Measurements from ENCODE around the gene ITCH.
"Not testable (repeated sequence)": the region's sequence is repeated elsewhere in the genome, so short reads cannot be mapped to it uniquely, and the experiment has no call there.

ITCH gene

DNA sequence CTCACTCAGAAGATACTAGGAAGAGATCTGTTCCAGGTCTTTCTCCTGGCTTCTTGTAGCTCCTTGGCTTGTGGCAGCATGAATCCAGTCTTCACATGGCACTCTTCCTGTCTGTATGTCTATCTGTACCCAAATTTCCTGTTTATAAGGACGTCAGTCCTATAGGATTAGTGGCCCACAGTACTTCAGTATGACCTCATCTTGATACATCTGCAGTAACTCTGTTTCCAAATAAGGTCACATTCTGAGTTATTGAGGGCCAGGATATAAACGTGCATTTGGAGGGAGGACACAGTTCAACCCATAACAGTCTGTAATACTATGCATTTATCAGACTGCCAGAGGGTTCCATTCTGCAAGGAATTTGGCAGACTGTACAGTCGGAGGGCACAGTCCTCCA is 95.6 kb downstream of the ITCH start:
- no peak for DNase-seq (ENCODE audit: low spot score)

DNA sequence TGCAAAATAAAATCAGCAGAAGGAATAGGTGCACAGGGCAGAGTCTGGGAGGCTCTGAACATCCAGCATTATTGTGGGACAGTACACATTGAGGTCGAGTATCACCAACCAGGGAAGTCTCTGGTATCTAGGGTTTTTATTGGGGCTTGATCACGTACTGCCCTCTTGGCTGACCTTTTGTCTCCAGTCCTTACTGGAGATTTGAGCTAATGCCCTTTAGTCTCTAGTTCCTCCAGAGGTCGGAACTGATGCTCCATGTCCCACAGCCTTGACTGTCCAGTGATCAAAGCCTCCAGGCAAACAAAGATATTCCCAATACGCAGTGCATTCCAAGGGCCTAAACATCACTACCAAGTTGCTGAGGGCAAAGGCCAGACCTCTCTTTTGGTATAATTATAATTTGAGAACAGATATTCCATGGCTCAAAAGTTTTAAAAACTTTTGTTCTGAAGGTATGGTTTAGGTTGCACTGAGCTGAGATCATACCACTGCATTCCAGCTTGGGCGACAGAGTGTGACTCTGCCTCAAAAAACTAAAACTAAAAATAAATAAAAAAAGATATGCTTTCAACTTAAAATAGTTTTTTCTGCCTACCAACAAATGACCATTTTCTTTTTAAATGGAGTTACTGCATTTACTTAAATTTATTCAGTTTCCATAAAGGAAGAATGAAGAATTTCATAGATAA is 96.3 kb downstream of the ITCH start:
- DNase-seq (ENCODE audit: low spot score): no peak

DNA sequence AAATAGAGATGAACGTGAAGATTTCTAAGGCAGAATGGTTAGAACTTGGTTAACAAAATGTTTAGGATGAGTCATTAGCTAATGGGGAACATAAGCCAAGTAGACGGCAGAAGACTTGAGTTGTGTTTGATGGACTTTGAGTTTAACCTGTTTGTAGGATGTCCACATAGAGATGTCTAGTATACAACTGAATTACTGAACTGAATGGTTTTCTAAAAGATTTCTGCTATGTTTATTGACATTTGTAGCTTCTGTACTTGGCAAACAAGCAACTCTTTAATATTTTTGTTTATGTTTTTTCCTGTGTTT is 98.7 kb downstream of the ITCH start:
- no peak for DNase-seq (ENCODE audit: low spot score)

DNA sequence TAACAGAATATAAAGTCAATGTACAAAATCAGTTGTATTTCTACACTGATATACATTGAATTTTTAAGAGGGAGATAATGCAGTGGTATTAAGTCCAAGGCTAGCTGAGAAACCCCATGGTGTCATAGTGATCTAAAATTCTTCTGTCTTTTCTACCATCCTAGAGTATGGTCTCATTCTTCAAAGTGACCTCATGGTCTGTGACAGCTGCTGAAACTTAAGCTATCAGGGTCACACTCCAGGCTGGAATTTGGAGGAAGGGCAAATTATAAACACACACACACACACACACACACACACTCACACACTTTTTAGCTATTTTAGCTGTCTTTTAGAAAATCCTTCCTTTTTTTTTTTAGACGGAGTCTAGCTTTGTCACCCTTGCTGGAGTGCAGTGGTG is 105.9 kb downstream of the ITCH start:
- DNase-seq (ENCODE audit: low spot score): no peak

DNA sequence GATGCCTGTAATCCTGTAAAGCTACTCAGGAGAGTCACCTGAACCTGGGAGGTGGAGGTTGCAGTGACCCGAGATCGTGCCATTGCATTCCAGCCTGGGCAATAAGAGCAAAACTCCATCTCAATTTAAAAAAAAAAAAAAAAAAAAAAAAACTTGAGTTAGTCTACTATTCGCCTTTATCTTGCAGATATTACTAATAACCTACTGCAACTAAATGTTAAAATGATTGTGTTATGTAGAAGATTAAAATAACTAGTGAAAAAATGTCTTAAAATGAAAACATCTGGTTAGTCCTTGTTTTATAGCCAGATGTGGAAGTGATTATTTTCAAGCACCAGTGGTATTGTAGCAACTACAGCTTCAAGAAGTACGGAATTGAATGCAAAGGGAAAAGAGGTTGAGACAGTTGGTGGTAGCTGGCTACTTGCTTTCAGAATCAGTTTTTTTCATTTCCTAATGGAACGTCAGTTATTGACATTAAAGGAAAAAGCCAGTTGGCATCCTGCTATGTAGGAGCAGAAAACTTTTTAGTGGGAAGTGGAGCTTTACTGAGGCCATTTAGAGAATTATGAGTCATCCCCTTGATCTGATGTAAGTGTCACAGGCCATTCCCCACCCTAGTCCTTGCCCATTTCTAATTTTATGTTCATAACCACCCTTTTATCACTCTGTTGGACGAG is 109.3 kb downstream of the ITCH start:
- no peak for DNase-seq (ENCODE audit: low spot score)

DNA sequence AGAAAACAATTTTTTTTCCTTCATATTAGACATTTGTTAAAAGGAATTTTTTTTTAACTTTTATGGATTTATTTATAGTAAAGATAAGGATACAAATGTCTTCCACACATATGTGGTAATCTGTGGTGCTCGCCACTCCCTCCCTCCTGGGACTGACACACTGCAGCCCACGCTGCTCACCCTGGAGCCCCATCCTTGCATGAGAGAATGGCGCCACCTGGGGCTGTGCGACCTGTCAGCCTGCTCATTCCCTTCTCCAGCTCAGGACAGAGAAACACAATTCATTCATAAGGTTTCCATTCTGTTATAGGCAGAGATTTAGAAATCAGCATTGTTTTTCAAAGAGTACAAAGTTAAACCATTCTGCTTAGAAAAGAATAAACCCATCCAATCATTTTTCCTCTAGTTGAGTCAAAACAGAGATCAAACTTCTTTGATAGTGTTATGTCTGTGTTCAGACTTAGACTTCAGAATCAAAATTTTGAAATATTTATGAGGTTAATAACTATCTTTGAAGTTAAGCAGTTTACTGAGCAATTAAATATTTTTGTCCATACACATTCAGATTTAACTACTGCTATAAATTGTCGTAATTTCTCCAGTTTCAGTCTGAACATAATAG is 110.3 kb downstream of the ITCH start:
- no peak for DNase-seq (ENCODE audit: low spot score)

DNA sequence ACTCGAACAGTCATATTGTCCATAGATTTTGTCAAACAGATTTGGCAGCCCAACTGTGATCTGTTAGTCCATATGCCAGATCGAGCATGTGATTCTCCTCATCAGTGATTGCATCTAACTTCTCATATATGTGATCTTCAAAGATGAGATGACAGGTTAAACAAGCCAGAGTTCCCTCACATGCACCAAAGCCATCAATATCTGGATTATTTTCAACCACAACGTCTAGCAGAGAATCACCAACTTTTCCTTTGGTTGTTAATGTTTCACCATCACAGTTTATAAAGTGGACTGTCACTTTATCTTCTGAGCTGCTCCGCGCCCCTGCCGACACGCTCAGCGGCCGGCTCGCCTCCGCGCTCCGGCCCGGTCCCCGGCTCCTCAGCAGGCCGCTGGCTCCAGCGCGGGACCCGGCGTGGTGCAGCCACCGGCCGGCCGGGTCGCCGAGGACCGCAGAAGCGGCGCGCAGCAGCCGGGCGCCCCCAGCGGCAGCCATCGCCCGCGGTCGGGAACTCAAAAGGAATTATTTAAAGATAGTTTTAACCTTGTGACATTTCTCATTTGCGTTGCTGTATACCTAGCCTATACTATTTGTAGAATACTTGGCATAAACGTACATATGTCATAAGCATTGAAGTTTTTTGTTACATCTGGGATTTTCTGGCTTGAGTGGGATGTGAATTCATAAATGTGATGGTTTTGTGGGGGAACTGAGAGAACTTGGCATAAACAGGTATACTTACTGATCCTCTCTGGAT is 113.1 kb downstream of the ITCH start:
- DNase-seq (ENCODE audit: low spot score): peak; percentile 69

DNA sequence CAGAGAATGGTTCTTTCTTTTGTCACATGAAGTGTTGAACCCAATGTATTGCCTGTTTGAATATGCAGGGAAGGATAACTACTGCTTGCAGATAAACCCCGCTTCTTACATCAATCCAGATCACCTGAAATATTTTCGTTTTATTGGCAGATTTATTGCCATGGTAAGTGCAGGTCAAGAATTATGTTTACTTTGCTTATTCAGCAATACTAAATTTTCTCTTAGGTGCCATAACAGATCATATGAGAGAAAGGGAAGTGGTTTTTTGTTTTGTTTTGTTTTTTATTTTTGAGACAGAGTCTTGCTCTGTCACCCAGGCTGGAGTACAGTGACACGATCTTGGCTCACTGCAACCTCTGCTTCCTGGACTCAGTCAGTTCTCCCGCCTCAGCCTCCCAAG is 116.6 kb downstream of the ITCH start:
- no peak for DNase-seq (ENCODE audit: low spot score)

DNA sequence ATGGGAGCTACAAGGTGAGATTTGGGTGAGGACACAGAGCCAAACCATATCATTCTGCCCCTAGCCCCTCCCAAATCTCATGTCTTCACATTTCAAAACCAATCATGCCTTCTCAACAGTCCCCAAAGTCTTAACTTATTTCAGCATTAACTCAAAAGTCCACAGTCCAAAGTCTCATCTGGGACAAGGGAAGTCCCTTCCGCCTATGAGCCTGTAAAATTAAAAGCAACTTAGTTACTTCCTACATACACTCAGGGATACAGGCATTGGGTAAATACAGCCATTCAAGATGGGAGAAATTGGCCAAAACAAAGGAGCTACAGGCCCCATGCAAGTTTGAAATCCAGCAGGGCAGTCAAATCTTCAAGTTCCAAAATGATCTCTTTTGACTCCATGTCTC is 119.1 kb downstream of the ITCH start:
- not testable (repeated sequence) for DNase-seq (ENCODE audit: low spot score)

DNA sequence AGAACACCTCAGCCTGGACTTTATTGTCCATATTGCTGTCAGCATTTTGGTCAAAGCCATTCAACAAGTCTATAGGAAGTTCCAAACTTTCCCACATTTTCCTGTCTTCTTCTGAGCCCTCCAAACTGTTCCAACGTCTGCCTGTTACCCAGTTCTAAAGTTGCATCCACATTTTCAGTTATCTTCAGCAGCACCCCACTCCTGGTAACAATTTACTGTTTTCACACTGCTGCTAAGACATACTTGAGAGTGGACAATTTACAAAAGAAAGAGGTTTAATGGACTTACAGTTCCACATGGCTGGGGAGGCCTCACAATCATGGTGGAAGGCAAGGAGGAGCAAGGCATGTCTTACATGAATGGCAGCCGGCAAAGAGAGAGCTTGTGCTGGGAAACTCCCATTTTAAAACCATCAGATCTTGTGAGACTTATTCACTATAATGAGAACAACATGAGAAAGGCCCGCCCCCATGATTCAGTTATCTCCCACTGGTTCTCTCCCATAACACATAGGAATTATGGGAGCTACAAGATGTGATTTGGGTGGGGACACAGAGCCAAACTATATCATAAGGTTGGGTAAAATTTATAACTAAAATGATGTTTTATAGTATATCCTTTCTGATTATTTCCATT is 120.6 kb downstream of the ITCH start:
- DNase-seq (ENCODE audit: low spot score): not testable (repeated sequence)

DNA sequence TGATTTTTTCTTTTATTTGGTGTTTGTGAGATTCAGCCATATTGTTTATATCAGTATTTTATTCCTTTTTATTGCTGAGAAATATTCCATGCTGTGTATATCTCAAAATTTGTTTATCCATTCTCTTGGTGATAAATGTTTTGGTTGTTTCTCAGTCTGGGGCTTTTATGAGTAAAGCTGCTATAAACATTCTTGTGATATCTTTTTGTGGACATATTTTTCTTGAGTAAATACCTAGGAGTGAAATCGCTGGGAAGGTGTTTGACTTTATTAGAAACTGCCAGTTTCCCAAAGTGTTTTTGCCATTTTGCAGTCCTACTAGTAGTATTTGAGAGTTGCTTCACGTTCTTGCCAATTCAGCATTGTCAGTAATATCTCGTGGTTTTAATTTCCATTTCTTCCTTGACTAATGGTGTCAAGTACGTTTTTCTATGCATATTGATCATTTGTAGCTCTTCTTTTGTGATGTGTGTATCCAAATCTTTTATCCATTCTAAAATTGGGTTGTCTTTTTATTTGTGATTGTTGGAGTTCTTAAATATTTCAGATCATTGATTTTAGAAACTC is 122.1 kb downstream of the ITCH start:
- no peak for DNase-seq (ENCODE audit: low spot score)

DNA sequence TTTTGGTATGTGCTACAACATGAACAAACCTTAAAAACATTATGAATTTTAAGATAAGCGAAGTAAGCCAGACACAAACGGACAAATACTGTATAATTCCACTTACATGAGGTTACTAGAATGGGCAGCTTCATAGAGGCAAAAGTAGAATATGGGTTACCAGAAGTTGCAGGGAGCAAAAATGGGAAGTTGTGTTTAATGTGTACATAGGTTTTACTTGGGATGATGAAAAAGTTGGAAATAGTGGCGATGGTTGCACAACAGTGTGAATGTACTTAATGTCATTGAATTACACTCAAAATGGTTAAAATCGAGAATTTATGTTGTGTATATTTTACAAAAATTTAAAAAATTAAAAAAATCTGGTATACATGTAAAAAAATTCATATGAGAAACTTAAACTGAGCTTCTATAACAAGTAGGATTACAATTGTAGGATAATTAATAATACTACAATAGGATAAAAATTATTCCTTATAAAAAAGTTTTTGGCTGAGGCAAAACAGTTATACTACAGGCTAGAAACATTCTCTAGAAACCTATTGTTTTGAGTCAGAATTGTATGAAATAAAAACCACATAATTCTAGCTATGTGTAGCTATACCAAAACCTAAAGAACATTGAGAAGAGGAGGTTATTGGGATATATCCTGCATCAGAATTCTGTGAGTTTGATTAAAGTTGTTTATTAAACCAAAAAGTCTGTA is 128.3 kb downstream of the ITCH start:
- DNase-seq (ENCODE audit: low spot score): no peak

DNA sequence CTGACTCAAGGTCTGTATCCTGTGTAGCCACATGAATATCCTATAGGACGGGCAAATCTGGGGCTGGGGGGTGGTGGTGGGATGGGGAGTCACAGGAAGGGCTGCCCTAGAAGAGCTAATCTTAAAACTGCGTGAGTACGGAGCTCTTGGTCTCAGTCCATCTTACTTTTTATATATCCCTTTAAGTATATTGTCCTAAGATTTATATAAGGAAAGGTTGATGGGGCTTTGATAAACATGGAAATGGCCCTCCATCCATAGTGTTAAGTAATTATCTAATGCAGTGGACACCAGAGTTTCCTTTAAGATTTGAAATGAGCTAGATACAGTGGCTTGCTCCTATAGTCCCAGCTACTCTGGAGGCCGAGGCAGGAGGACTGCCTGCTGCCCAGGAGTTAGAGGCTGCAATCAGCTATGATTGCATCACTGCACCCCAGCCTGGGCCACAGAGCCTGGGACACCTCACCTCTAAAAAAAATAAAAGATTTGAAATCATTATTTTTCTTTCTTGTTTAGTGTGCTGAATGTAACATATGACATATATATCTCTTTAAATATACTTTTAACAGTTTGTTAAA is 128.9 kb downstream of the ITCH start:
- no peak for DNase-seq (ENCODE audit: low spot score)

DNA sequence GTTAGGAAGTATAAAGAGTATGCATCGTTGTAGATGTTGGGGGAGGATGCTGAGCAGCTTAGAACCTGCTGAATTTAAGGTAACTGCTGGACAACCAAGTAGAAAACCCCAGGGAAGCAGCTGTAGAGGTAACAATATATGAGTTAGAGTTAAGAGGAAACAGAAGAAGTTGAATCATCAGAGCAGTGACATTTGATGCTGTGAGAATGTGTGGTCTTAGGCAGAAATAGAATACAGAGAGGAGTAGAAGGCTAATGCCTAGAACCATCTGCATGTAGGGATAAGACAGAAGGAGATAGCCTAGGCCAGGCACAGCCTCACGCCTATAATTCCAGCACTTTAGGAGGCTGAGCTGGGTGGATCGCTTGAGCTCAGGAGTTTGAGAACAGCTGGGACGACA is 130.6 kb downstream of the ITCH start:
- DNase-seq (ENCODE audit: low spot score): no peak

DNA sequence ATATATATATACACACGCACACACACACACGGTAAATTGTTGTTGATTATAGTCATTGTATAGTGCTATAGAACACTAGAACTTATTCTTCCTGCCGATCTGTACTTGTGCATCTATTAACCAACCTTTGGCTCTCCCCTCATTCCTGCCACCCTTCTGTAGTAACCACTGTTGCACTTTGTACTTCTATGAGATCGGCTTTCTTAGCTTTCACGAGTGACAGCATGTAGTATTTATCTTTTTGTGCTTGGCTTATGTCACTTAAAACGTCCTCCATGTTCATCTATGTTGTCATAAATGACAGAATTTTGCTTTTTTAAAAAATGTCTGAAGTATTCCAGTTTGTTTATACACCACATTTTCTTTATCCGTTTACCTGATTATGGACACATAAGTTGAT is 132.2 kb downstream of the ITCH start:
- DNase-seq (ENCODE audit: low spot score): no peak

DNA sequence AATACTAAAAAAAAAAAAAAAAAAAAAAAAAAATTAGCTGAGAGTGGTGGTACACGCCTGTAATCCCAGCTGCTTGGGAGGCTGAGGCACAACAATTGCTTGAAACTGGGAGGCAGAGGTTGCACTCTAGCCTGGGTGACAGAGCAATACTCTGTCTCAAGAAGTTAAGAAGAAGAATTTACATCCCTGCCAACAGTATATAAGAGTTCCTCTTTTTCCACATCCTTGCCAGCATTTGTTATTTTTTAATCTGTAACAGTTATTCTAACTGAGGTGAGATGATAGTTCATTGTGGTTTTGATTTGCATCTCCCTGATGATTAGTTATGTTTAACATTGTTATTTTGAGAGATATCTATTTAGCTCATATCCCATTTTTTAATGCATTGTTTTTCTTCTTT is 132.8 kb downstream of the ITCH start:
- DNase-seq (ENCODE audit: low spot score): no peak

DNA sequence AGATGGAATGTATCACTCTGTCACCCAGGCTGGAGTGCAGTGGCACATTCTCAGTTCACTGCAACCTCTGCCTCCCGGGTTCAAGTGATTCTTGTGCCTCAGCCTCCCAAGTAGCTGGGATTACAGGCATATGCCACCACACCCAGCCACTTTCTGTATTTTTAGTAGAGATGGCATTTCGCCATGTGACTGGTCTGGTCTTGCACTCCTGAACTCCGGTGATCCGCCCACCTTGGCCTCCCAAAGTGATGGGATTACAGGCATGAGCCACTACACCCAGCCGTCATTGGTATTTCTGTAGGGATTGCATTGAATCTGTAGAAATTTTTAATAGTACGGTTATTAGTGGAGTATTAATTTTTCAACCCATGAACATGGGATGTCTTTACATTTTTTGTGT is 134.5 kb downstream of the ITCH start:
- DNase-seq (ENCODE audit: low spot score): not testable (repeated sequence)

DNA sequence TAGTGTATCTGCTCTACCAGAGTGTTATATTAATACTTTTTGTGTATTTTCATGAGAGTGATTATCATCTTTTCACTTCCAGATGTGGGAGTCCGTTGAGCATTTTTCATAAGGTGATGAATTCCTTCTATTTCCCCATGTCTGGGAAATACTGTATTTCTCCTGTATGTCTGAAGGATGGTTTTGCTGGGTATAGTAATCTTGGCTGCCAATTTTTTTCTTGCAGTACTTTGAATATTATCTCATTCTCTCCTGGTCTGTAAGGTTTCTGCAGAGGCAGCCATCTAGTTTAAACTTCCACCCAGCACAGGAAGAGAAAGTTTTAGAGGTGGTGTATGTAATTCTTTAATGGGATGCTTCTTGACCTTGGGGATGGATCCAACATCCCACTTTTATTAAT is 137.8 kb downstream of the ITCH start:
- no peak for DNase-seq (ENCODE audit: low spot score)

DNA sequence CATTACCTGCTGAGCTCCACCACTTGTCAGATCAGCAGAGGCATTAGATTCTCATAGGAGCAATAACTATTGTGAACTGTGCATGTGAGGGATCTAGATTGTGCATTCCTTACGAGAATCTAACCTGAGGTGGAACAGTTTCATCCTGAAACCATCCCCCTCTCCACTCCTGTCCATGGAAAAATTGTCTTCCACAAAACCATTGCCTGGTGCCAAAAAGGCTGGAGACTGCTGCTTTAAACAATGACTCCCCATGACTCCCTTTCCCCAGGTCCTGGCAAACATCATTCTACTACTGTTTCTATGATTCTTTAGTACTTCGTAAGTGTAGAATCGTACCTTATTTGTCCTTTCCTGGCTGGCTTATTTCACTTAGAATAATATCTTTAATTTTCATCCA is 143.4 kb downstream of the ITCH start:
- no peak for DNase-seq (ENCODE audit: low spot score)

DNA sequence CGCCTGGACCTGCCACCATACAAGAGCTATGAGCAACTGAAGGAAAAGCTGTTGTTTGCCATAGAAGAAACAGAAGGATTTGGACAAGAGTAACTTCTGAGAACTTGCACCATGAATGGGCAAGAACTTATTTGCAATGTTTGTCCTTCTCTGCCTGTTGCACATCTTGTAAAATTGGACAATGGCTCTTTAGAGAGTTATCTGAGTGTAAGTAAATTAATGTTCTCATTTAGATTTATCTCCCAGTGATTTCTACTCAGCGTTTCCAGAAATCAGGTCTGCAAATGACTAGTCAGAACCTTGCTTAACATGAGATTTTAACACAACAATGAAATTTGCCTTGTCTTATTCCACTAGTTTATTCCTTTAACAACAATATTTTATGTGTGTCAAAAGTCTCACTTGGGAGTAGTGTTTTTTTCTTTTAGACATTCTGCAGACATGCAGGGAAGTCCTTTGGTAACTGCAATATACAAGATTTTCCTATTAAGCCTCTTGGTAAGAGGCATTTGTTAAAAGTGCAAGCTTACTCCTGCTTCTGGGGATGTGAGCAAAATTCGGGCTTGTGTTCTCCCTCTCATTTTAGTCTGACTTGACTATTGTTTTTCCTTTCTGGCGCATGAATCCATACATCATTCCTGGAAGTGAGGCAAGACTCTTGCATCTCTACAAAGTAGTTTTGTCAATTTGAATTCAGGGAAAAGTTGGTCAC is 144.8 kb downstream of the ITCH start:
- no peak for DNase-seq (ENCODE audit: low spot score)

DNA sequence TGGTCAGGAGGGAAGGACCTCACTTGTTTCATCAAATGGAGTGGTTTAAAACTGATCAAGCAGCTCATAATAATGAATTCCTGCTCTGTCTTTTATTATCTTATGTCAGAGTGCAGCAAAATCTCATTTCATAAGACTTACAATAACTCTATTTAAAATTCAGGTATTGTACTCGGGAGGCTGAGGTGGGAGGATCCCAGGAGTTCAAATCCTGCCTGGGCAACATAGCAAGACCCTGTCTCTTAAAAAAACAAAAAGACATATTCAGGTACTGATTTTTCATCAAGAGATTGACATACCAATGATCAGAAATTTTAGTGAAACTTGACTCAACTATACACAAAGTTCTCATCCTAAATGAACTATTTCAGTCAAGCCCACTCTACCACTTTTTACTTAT is 147.5 kb downstream of the ITCH start:
- DNase-seq (ENCODE audit: low spot score): no peak
